ENCODE results near the gene SIAH2. TPM values are rescaled to one million over a fixed set of nuclear protein-coding genes. Genes with fewer than 3 reads are reported as not detected.

SIAH2 gene
- total and polyA plus RNA-seq, 2 experiments from 2014 or later = 6.3 to 28.8 TPM

DNA sequence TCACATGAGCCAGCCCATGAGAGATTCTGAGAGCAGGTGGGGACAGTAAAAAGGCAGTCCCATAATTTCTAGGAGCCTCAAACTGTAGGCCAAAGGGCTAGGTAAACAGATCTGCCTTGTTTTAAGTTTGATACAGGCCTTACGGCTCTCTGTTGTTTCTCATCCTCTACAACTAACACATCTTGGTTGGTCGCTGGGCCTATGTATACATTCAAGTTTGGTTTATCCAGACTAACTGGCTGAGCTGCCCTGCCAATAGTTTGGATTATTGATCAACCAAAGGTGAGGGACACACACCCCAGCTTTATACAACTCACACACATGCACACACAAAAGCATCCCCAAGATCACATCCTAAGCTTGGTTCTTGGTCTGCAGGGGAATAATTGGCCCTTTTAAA lies 3.0 kb downstream of the SIAH2 start:
- no peak overlapping the region for H3K4me3 ChIP-seq
- Mint-ChIP-seq H3K4me3 (no peak overlapping the region), H3K9me3 (no peaks in the 10 kb centered on the region), H3K36me3 (ENCODE audit: low read depth) (no peaks in the 10 kb centered on the region), H3K4me1 (peaks cover 33% of the 10 kb centered on the region), H3K27me3 (ENCODE audit: insufficient read depth, low read depth, poor library complexity) (peaks cover 22% of the 10 kb centered on the region), H3K27ac (no peak overlapping the region)
- no peak for ATAC-seq
- H3F3A ChIP-seq (replicated peaks; ENCODE audit: low read depth) = no peaks in the 10 kb centered on the region
- H3K36me3 ChIP-seq (ENCODE audit: insufficient read depth) = no peaks in the 10 kb centered on the region
- peaks cover 31% of the 10 kb centered on the region for H3K79me2 ChIP-seq (replicated peaks; ENCODE audit: insufficient read depth)
- H3K4me1 ChIP-seq (ENCODE audit: insufficient read depth) = peaks cover 16% of the 10 kb centered on the region
- DNase-seq (ENCODE audit: low spot score) = no peak
- H3K27me3 ChIP-seq (ENCODE audit: insufficient read depth) = peaks cover 36% of the 10 kb centered on the region
- TF ChIP-seq CTCF (conservative IDR thresholded peaks at IDR 0.05; ENCODE audit: low read depth in 2 of 2) = no peak
- TF ChIP-seq CREB1 (CRISPR knock-in tag; IDR thresholded peaks at IDR 0.05; ENCODE audit: low read depth) = no peak
- no peak for TF ChIP-seq EZH2 (IDR thresholded peaks at IDR 0.05; ENCODE audit: low read depth, unreplicated experiment)
- TF ChIP-seq ZNF114 (CRISPR knock-in tag; IDR thresholded peaks at IDR 0.05) = no peak
- TF ChIP-seq, protein P1, sequence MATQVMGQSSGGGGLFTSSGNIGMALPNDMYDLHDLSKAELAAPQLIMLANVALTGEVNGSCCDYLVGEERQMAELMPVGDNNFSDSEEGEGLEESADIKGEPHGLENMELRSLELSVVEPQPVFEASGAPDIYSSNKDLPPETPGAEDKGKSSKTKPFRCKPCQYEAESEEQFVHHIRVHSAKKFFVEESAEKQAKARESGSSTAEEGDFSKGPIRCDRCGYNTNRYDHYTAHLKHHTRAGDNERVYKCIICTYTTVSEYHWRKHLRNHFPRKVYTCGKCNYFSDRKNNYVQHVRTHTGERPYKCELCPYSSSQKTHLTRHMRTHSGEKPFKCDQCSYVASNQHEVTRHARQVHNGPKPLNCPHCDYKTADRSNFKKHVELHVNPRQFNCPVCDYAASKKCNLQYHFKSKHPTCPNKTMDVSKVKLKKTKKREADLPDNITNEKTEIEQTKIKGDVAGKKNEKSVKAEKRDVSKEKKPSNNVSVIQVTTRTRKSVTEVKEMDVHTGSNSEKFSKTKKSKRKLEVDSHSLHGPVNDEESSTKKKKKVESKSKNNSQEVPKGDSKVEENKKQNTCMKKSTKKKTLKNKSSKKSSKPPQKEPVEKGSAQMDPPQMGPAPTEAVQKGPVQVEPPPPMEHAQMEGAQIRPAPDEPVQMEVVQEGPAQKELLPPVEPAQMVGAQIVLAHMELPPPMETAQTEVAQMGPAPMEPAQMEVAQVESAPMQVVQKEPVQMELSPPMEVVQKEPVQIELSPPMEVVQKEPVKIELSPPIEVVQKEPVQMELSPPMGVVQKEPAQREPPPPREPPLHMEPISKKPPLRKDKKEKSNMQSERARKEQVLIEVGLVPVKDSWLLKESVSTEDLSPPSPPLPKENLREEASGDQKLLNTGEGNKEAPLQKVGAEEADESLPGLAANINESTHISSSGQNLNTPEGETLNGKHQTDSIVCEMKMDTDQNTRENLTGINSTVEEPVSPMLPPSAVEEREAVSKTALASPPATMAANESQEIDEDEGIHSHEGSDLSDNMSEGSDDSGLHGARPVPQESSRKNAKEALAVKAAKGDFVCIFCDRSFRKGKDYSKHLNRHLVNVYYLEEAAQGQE (IDR thresholded peaks at IDR 0.05; ENCODE audit: unreplicated experiment) = no peak
- no peak for TF ChIP-seq NANOG (IDR thresholded peaks at IDR 0.05; ENCODE audit: borderline replicate concordance)
- TF ChIP-seq JUNB (IDR thresholded peaks at IDR 0.05; ENCODE audit: unreplicated experiment) = no peak
- no peak for TF ChIP-seq POLR2AphosphoS5 (IDR thresholded peaks at IDR 0.05; ENCODE audit: low read depth)
- no peak for TF ChIP-seq ETS1 (IDR thresholded peaks at IDR 0.05)
- H3K27ac ChIP-seq (ENCODE audit: low read depth) = no peak overlapping the region
- no peak overlapping the region for H2AFZ ChIP-seq
- H3K9me2 ChIP-seq (ENCODE audit: insufficient read depth) = no peaks in the 10 kb centered on the region
- H3K4me2 ChIP-seq = no peak overlapping the region
- H4K20me1 ChIP-seq (replicated peaks; ENCODE audit: insufficient read depth) = no peaks in the 10 kb centered on the region; the same call in 1 of the 2 replicates

- Histone ChIP-seq H4K20me1 (replicated peaks; ENCODE audit: insufficient read depth) (no peaks in the 10 kb centered on the region; the same call in 1 of the 2 replicates), H3K27ac (ENCODE audit: low read depth) (no peak overlapping the region)
- ATAC-seq = no peak
Observed at GRCh38 chr3:150759319-150759718, 3.6 kb downstream of the SIAH2 start.

More at GRCh38 chr3:150759319-150759718, 3.6 kb downstream of the SIAH2 start:
- peaks cover 31% of the 10 kb centered on the region for H3K79me2 ChIP-seq (replicated peaks; ENCODE audit: insufficient read depth)
- DNase-seq (ENCODE audit: low spot score) = no peak
- peaks cover 31% of the 10 kb centered on the region for H3K4me1 Mint-ChIP-seq
- no peak overlapping the region for H3K4me3 ChIP-seq
- no peaks in the 10 kb centered on the region for H3K36me3 Mint-ChIP-seq (ENCODE audit: low read depth)
- H3K4me3 Mint-ChIP-seq = no peak overlapping the region
- H3K9me2 ChIP-seq (ENCODE audit: insufficient read depth) = no peaks in the 10 kb centered on the region
- H3K9me3 Mint-ChIP-seq = no peaks in the 10 kb centered on the region
- H3K27ac Mint-ChIP-seq = no peak overlapping the region
- H3K4me1 ChIP-seq (ENCODE audit: insufficient read depth) = peaks cover 16% of the 10 kb centered on the region
- H2AFZ ChIP-seq = no peak overlapping the region
- TF ChIP-seq ZNF114 (CRISPR knock-in tag; IDR thresholded peaks at IDR 0.05) = no peak
- no peaks in the 10 kb centered on the region for H3F3A ChIP-seq (replicated peaks; ENCODE audit: low read depth)
- no peaks in the 10 kb centered on the region for H3K36me3 ChIP-seq (ENCODE audit: insufficient read depth)
- H3K4me2 ChIP-seq = no peak overlapping the region
- H3K27me3 Mint-ChIP-seq (ENCODE audit: insufficient read depth, low read depth, poor library complexity) = peaks cover 22% of the 10 kb centered on the region
- H3K27me3 ChIP-seq (ENCODE audit: insufficient read depth) = peaks cover 29% of the 10 kb centered on the region
